SK-N-SH treated with all-trans-retinoic acid at 6 μM for 48 hours (cell line): ENCODE data around the gene WWP2.

Experiments
- ATAC-seq: fragments of 200-7000 bp; cut with Tn5 transposase; 3 replicates; pipeline ENCODE4 v1.9.1; 2020; ENCODE audit warnings: mild to moderate bottlenecking, moderate library complexity
- ARNTL ChIP-seq: fragments of 450-650 bp; formaldehyde crosslinking; IDR thresholded peaks from 2 replicates; pipeline ENCODE4 v1.5.0; 2020; ENCODE audit warnings: low read depth, mild to moderate bottlenecking, moderate library complexity, borderline replicate concordance
- BACH2 ChIP-seq: fragments of 250-450 bp; sonication (Bioruptor Pico); IDR thresholded peaks from 2 replicates; pipeline ENCODE4 v1.9.0; 2021; ENCODE audit warnings: mild to moderate bottlenecking, borderline replicate concordance
- CREB5 ChIP-seq: fragments of 250-450 bp; sonication (Bioruptor Pico); IDR thresholded peaks from 2 replicates; pipeline ENCODE4 v1.5.1; 2020; ENCODE audit warnings: low read depth, mild to moderate bottlenecking, moderate library complexity
- CSDC2 ChIP-seq: fragments of 250-450 bp; sonication (Bioruptor Pico); IDR thresholded peaks from 2 replicates; pipeline ENCODE4 v1.5.0; 2020; ENCODE audit warnings: mild to moderate bottlenecking, moderate library complexity
- CSRNP3 ChIP-seq: fragments of 250-450 bp; sonication (Bioruptor Pico); IDR thresholded peaks from 2 replicates; pipeline ENCODE4 v1.5.1; 2021; ENCODE audit warnings: mild to moderate bottlenecking, moderate library complexity
- ESRRG ChIP-seq: fragments of 250-450 bp; sonication (Bioruptor Pico); IDR thresholded peaks from 2 replicates; pipeline ENCODE4 v1.6.1; 2021; ENCODE audit warnings: mild to moderate bottlenecking
- GLIS3 ChIP-seq: fragments of 250-450 bp; sonication (Bioruptor Pico); IDR thresholded peaks from 2 replicates; pipeline ENCODE4 v1.5.0; 2020; ENCODE audit warnings: mild to moderate bottlenecking, moderate library complexity
- ISL1 ChIP-seq: fragments of 250-450 bp; sonication (Bioruptor Pico); IDR thresholded peaks from 2 replicates; pipeline ENCODE4 v2.1.2; 2022; ENCODE audit warnings: mild to moderate bottlenecking, moderate library complexity
- OSR1 ChIP-seq: fragments of 250-450 bp; sonication (Bioruptor Pico); IDR thresholded peaks from 2 replicates; pipeline ENCODE4 v1.8.0; 2022; ENCODE audit warnings: moderate library complexity, mild to moderate bottlenecking, inconsistent platforms
- PPARA ChIP-seq: fragments of 250-450 bp; sonication (Bioruptor Pico); IDR thresholded peaks from 2 replicates; pipeline ENCODE4 v1.5.0; 2020; ENCODE audit warnings: mild to moderate bottlenecking, borderline replicate concordance
- SNAI2 ChIP-seq: fragments of 250-450 bp; sonication (Bioruptor Pico); IDR thresholded peaks from 2 replicates; pipeline ENCODE4 v1.5.0; 2020; ENCODE audit warnings: mild to moderate bottlenecking, moderate library complexity
- TCF4 ChIP-seq: fragments of 250-450 bp; sonication (Bioruptor Pico); IDR thresholded peaks from 2 replicates; pipeline ENCODE4 v1.8.0; 2021; ENCODE audit warnings: mild to moderate bottlenecking, moderate library complexity, borderline replicate concordance
- TOX ChIP-seq: fragments of 250-450 bp; sonication (Bioruptor Pico); IDR thresholded peaks from 2 replicates; pipeline ENCODE4 v1.8.0; 2021; ENCODE audit warnings: mild to moderate bottlenecking, moderate library complexity, borderline replicate concordance
- ZC3H10 ChIP-seq: fragments of 250-450 bp; sonication (Bioruptor Pico); IDR thresholded peaks from 2 replicates; pipeline ENCODE4 v1.5.1; 2021; ENCODE audit warnings: mild to moderate bottlenecking, moderate library complexity
- ZFP3 ChIP-seq: fragments of 250-450 bp; sonication (Bioruptor Pico); IDR thresholded peaks from 2 replicates; pipeline ENCODE4 v1.5.0; 2020; ENCODE audit warnings: mild to moderate bottlenecking, moderate library complexity
- ZFP30 ChIP-seq: fragments of 450-650 bp; formaldehyde crosslinking; IDR thresholded peaks from 2 replicates; pipeline ENCODE4 v1.5.0; 2022; ENCODE audit warnings: mild to moderate bottlenecking, moderate library complexity
- ZNF565 ChIP-seq: fragments of 450-650 bp; formaldehyde crosslinking; conservative IDR thresholded peaks from 2 replicates; pipeline ENCODE4 v1.5.0; 2020; ENCODE audit warnings: low read depth, mild to moderate bottlenecking, moderate library complexity
- ZNF70 ChIP-seq: fragments of 450-650 bp; formaldehyde crosslinking; IDR thresholded peaks from 2 replicates; pipeline ENCODE4 v1.5.0; 2020; ENCODE audit warnings: mild to moderate bottlenecking, moderate library complexity
- ZNF8 ChIP-seq: fragments of 450-650 bp; formaldehyde crosslinking; IDR thresholded peaks from 2 replicates; pipeline ENCODE4 v1.5.0; 2020; ENCODE audit warnings: mild to moderate bottlenecking, moderate library complexity

WWP2 gene

GRCh38 chr16:69830534-69831211 lies 68.5 kb downstream of the WWP2 start (continued):
- TF ChIP-seq CREB5 (CRISPR knock-in tag) = no peak
- TF ChIP-seq, all 23 proteins: peak for 0

GRCh38 chr16:69831212-69832123 lies 69.3 kb downstream of the WWP2 start:
- peak; percentile 58 for ATAC-seq
- TF ChIP-seq TOX (CRISPR knock-in tag) (no peak), CSRNP3 (CRISPR knock-in tag) (no peak), CSDC2 (CRISPR knock-in tag) (no peak), PPARA (CRISPR knock-in tag) (no peak), BACH2 (no peak), SNAI2 (CRISPR knock-in tag) (no peak), ZNF565 (CRISPR knock-in tag) (no peak), ISL1 (no peak)

GRCh38 chr16:69833357-69834282 lies 71.5 kb downstream of the WWP2 start:
- TF ChIP-seq ZNF565 (CRISPR knock-in tag) = no peak
- no peak for TF ChIP-seq ZFP30
- TF ChIP-seq ZFP3 (CRISPR knock-in tag) = no peak
- no peak for TF ChIP-seq GLIS3 (CRISPR knock-in tag)
- no peak for TF ChIP-seq BACH2
- TF ChIP-seq ZC3H10 (CRISPR knock-in tag) = no peak
- no peak for TF ChIP-seq SNAI2 (CRISPR knock-in tag)
- peak; percentile 82 for ATAC-seq

GRCh38 chr16:69834807-69835466 lies 72.8 kb downstream of the WWP2 start:
- TF ChIP-seq PPARA (CRISPR knock-in tag) (no peak), CREB5 (CRISPR knock-in tag) (no peak), ZNF8 (CRISPR knock-in tag) (no peak)
- ATAC-seq = no peak

- TF ChIP-seq OSR1 (CRISPR knock-in tag) = no peak
- TF ChIP-seq ARNTL (CRISPR knock-in tag) = no peak
- TF ChIP-seq GLIS3 (CRISPR knock-in tag) = no peak
- no peak for TF ChIP-seq ZC3H10 (CRISPR knock-in tag)
- TF ChIP-seq TCF4 (CRISPR knock-in tag) = no peak
- TF ChIP-seq ESRRG (CRISPR knock-in tag) = no peak
- no peak for TF ChIP-seq ISL1
- no peak for TF ChIP-seq TOX (CRISPR knock-in tag)
- TF ChIP-seq ZNF70 (CRISPR knock-in tag) = no peak
- no peak for TF ChIP-seq ZFP30
- no peak for TF ChIP-seq CSDC2 (CRISPR knock-in tag)
- no peak for TF ChIP-seq BACH2
- TF ChIP-seq PPARA (CRISPR knock-in tag) = no peak
- TF ChIP-seq, all 23 proteins: peak for 0
These were observed 74.1 kb downstream of the WWP2 start for GRCh38 chr16:69836257-69836656.

More at GRCh38 chr16:69836257-69836656, 74.1 kb downstream of the WWP2 start:
- no peak for ATAC-seq
